ENCODE results near the gene LUC7L3.

Gene LUC7L3

DNA sequence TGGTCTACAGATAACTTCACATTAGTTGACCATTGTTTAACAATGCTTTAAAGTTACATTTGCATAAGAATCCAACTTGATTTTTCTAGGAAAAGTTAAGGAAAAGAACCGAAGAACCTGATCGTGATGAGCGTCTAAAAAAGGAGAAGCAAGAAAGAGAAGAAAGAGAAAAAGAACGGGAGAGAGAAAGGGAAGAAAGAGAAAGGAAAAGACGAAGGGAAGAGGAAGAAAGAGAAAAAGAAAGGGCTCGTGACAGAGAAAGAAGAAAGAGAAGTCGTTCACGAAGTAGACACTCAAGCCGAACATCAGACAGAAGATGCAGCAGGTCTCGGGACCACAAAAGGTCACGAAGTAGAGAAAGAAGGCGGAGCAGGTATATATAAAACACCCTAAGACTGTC, 26.2 kb downstream of the LUC7L3 start:
- H3K9ac ChIP-seq (ENCODE audit: low read depth, low read length): no peak overlapping the region
- H3K4me3 ChIP-seq (ENCODE audit: low read length): no peak overlapping the region

DNA sequence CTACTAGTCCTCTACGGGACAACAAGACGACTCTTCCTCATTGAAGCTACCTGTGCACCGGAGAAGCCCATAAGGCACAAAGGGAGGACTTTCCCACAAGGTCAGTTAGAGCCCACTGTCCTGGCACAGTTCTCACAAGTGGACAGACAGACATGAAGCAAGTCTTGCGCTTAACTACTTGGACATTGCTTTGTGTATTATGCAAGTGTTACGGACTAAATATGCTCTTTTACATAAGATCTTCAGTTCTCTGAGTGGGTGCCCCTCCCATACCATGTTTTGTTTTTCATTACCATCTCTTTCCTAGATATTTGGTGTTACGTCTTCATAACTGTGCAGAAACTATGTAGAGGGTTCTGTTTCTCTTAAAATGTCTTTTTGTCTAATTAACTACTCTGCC, 29.8 kb downstream of the LUC7L3 start:
- H3K4me3 ChIP-seq (ENCODE audit: low read length): no peak overlapping the region
- no peaks in the 10 kb centered on the region for H3K9me3 ChIP-seq (replicated peaks; ENCODE audit: low read length)
- no peak overlapping the region for H3K9ac ChIP-seq (ENCODE audit: low read depth, low read length)
- no peak overlapping the region for H3K4me2 ChIP-seq (ENCODE audit: low read length)
- no peaks in the 10 kb centered on the region for H3K27me3 ChIP-seq (ENCODE audit: control insufficient read depth, insufficient read depth, low read length)
- peaks cover 96% of the 10 kb centered on the region for H3K36me3 ChIP-seq (ENCODE audit: insufficient read depth, low read length)
- no peaks in the 10 kb centered on the region for H3K4me1 ChIP-seq (ENCODE audit: control insufficient read depth, insufficient read depth, low read length)

More for the DNA sequence above, 26.2 kb downstream of the LUC7L3 start:
- Histone ChIP-seq H3K27me3 (ENCODE audit: control insufficient read depth, insufficient read depth, low read length) (no peaks in the 10 kb centered on the region), H3K36me3 (ENCODE audit: insufficient read depth, low read length) (peaks cover 94% of the 10 kb centered on the region), H3K4me1 (ENCODE audit: control insufficient read depth, insufficient read depth, low read length) (no peaks in the 10 kb centered on the region), H3K9me3 (replicated peaks; ENCODE audit: low read length) (no peaks in the 10 kb centered on the region), H3K4me2 (ENCODE audit: low read length) (no peak overlapping the region)

- H3K4me3 ChIP-seq (ENCODE audit: low read length): no peak overlapping the region
- peaks cover 51% of the 10 kb centered on the region for H3K36me3 ChIP-seq (ENCODE audit: insufficient read depth, low read length)
Observed at GRCh38 chr17:50754521-50754920, 35.1 kb downstream of the LUC7L3 start.

DNA sequence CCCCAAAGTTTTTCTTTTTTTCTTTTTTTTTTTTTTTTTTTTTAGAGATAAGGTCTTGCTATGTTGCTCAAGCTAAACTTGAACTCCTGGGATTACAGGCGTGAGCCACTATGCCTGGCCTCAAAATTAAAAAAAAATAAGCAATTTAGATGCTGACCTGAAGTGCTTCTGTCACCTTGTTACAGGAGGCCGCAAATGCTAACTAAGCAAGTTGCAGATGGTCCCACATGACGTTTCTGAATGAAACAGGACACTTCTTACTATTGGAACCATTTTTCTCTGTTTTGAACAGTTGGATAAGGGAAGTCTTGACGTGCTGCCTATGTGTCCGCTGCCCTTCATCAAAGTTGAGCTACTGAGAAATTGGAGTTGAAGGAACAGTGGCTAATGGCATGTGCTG, 39.1 kb downstream of the LUC7L3 start:
- no peak overlapping the region for H3K9ac ChIP-seq (ENCODE audit: low read depth, low read length)
- H3K36me3 ChIP-seq (ENCODE audit: insufficient read depth, low read length): peaks cover 12% of the 10 kb centered on the region
- H3K4me2 ChIP-seq (ENCODE audit: low read length): no peak overlapping the region
- no peaks in the 10 kb centered on the region for H3K27me3 ChIP-seq (ENCODE audit: control insufficient read depth, insufficient read depth, low read length)
- H3K4me3 ChIP-seq (ENCODE audit: low read length): no peak overlapping the region
- H3K9me3 ChIP-seq (replicated peaks; ENCODE audit: low read length): no peaks in the 10 kb centered on the region
- H3K4me1 ChIP-seq (ENCODE audit: control insufficient read depth, insufficient read depth, low read length): no peaks in the 10 kb centered on the region

More at GRCh38 chr17:50754521-50754920, 35.1 kb downstream of the LUC7L3 start:
- Histone ChIP-seq H3K4me2 (ENCODE audit: low read length) (no peak overlapping the region), H3K27me3 (ENCODE audit: control insufficient read depth, insufficient read depth, low read length) (no peaks in the 10 kb centered on the region), H3K4me1 (ENCODE audit: control insufficient read depth, insufficient read depth, low read length) (no peaks in the 10 kb centered on the region), H3K9ac (ENCODE audit: low read depth, low read length) (no peak overlapping the region), H3K9me3 (replicated peaks; ENCODE audit: low read length) (no peaks in the 10 kb centered on the region)

DNA sequence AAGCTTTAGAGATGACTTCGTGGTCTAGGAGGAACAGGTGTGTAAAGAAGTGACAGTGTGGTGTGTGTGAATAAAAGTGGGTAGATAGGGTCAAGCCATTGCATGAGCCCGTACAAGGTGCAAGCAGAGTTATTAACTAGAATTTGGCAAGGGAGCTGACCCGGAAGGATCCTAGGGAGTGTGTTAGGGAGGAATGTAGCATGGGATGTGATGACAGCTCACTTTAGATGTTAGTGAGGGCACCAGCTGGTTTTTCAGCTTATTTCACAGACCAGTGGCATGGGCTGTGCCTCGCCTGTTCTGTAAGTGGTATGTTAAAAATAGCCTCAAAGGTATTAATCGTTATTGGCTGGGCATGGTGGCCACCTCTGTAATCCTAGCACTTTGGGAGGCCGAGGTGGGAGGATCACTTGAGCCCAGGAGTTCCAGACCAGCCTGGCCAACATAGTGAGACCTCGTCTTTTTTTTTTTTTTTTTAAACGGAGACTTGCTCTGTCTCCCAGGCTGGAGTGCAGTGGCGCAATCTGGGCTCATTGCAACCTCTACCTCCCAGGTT, 39.7 kb downstream of the LUC7L3 start:
- Histone ChIP-seq H3K4me2 (ENCODE audit: low read length) (no peak overlapping the region), H3K4me3 (ENCODE audit: low read length) (no peak overlapping the region)

DNA sequence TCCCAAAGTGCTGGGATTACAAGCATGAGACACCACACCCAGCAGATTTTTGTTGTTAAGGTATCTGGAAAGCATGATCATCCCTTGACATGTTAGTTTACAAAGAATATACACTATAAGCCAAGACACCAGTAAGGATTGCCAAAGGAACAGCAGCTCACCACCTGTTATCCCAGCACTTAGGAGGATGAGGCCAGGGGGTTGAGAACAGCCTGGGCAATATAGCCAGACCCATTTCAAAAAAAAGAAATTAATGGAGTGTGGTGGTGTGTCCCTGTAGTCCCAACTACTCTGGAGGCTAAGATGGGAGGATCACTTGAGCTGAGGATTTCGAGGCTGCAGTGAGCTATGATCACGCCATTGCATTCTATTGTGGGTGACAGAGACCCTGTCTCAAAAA, 42.8 kb downstream of the LUC7L3 start:
- Histone ChIP-seq H3K9ac (ENCODE audit: low read depth, low read length) (no peak overlapping the region), H3K4me3 (ENCODE audit: low read length) (no peak overlapping the region), H3K4me2 (ENCODE audit: low read length) (no peak overlapping the region), H3K36me3 (ENCODE audit: insufficient read depth, low read length) (no peaks in the 10 kb centered on the region), H3K27me3 (ENCODE audit: control insufficient read depth, insufficient read depth, low read length) (no peaks in the 10 kb centered on the region), H3K9me3 (replicated peaks; ENCODE audit: low read length) (no peaks in the 10 kb centered on the region), H3K4me1 (ENCODE audit: control insufficient read depth, insufficient read depth, low read length) (no peaks in the 10 kb centered on the region)

More for the DNA sequence above, 39.7 kb downstream of the LUC7L3 start:
- Histone ChIP-seq H3K9ac (ENCODE audit: low read depth, low read length) (no peak overlapping the region), H3K9me3 (replicated peaks; ENCODE audit: low read length) (no peaks in the 10 kb centered on the region), H3K4me1 (ENCODE audit: control insufficient read depth, insufficient read depth, low read length) (no peaks in the 10 kb centered on the region), H3K36me3 (ENCODE audit: insufficient read depth, low read length) (peaks cover 7% of the 10 kb centered on the region), H3K27me3 (ENCODE audit: control insufficient read depth, insufficient read depth, low read length) (no peaks in the 10 kb centered on the region)

DNA sequence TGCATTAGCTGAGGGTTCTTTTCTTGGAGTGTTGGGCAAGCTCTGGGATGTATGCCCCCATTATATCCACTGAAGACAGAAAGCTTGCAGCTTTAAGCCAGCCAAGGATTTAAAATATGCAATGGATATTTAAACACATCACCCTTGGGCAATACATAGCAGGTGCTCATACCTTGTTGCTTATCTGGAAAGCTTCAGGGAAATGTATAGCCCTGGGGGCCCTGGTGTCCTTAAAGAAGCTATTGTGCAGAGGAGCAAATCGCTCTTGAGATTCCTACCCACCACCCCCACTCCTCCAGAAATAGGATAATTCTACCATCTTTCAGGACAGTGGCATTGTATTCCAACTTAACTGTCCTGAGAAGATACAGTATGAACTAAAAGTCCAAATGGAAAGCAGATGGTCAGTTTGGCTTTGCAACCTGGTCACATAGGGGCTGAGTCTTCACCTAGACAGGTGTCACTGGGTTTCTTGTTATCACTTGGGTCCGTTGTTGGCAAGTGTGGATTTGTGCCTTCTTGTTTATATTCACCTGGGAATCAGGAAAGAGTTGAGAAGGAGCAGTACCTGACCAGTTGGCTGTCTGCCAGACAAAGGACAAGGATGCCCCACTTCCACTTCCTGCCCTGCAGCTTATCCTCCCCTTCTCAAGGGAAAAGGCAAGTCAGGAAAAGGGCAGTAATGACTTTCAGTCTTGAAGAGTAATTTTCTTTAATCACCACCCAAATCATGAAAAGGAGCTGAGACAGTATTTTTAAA, 44.5 kb downstream of the LUC7L3 start:
- H3K27me3 ChIP-seq (ENCODE audit: control insufficient read depth, insufficient read depth, low read length): peaks cover 5% of the 10 kb centered on the region
- H3K4me2 ChIP-seq (ENCODE audit: low read length): no peak overlapping the region
- no peak overlapping the region for H3K9ac ChIP-seq (ENCODE audit: low read depth, low read length)
- no peaks in the 10 kb centered on the region for H3K4me1 ChIP-seq (ENCODE audit: control insufficient read depth, insufficient read depth, low read length)
- no peak overlapping the region for H3K4me3 ChIP-seq (ENCODE audit: low read length)
- no peaks in the 10 kb centered on the region for H3K9me3 ChIP-seq (replicated peaks; ENCODE audit: low read length)
- no peaks in the 10 kb centered on the region for H3K36me3 ChIP-seq (ENCODE audit: insufficient read depth, low read length)

GRCh38 chr17:50764734-50765149, 45.3 kb downstream of the LUC7L3 start:
- no peak overlapping the region for H3K4me2 ChIP-seq (ENCODE audit: low read length)
- H3K27me3 ChIP-seq (ENCODE audit: control insufficient read depth, insufficient read depth, low read length): peaks cover 5% of the 10 kb centered on the region
- H3K9ac ChIP-seq (ENCODE audit: low read depth, low read length): no peak overlapping the region
- H3K4me3 ChIP-seq (ENCODE audit: low read length): no peak overlapping the region
- H3K36me3 ChIP-seq (ENCODE audit: insufficient read depth, low read length): no peaks in the 10 kb centered on the region
- H3K9me3 ChIP-seq (replicated peaks; ENCODE audit: low read length): no peaks in the 10 kb centered on the region
- no peaks in the 10 kb centered on the region for H3K4me1 ChIP-seq (ENCODE audit: control insufficient read depth, insufficient read depth, low read length)

DNA sequence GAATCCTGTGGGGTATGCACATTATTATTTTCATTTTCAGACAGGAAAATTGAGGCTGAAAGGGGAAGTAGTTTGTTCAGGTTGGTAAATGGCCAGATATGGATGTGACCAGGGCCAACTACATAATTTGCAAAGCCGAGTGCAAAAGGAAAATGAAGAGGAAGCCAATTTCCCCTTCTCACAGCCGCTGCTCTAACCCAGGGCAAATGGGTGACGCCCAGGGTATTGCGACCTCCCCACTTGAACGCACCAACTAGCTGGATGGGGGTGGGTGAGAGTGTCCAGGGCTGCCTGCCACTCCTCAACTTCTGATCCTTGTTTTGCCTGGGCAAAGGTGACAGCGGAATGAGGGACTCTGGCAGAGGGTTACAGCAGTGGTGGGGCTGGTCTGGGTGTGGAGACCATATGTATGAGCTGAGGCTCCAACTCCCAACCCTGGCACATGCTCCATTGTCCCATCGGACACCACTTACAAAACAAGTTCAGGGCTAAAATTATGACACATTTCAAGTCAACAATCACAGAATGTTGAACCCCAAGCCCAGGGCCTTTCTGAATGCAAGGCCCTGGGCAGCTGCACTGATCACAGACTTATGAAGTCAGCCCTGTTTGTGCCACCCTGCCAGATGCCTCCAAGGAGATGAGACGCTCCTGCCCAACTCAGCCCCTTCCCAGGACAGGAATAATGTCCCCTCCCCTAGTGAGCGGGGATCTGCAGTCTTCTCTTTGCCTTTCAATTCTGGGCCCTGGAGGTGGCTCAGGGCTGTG, 46.2 kb downstream of the LUC7L3 start:
- H3K4me3 ChIP-seq (ENCODE audit: low read length): no peak overlapping the region
- no peaks in the 10 kb centered on the region for H3K9me3 ChIP-seq (replicated peaks; ENCODE audit: low read length)
- H3K9ac ChIP-seq (ENCODE audit: low read depth, low read length): no peak overlapping the region
- H3K36me3 ChIP-seq (ENCODE audit: insufficient read depth, low read length): no peaks in the 10 kb centered on the region
- peaks cover 8% of the 10 kb centered on the region for H3K27me3 ChIP-seq (ENCODE audit: control insufficient read depth, insufficient read depth, low read length)
- no peaks in the 10 kb centered on the region for H3K4me1 ChIP-seq (ENCODE audit: control insufficient read depth, insufficient read depth, low read length)
- no peak overlapping the region for H3K4me2 ChIP-seq (ENCODE audit: low read length)

GRCh38 chr17:50766222-50767023, 47.0 kb downstream of the LUC7L3 start:
- Histone ChIP-seq H3K9me3 (replicated peaks; ENCODE audit: low read length) (no peaks in the 10 kb centered on the region), H3K4me3 (ENCODE audit: low read length) (no peak overlapping the region), H3K4me1 (ENCODE audit: control insufficient read depth, insufficient read depth, low read length) (no peaks in the 10 kb centered on the region), H3K4me2 (ENCODE audit: low read length) (no peak overlapping the region), H3K36me3 (ENCODE audit: insufficient read depth, low read length) (no peaks in the 10 kb centered on the region), H3K27me3 (ENCODE audit: control insufficient read depth, insufficient read depth, low read length) (peaks cover 8% of the 10 kb centered on the region), H3K9ac (ENCODE audit: low read depth, low read length) (no peak overlapping the region)

GRCh38 chr17:50767030-50767429, 47.6 kb downstream of the LUC7L3 start:
- H3K36me3 ChIP-seq (ENCODE audit: insufficient read depth, low read length): no peaks in the 10 kb centered on the region
- H3K9me3 ChIP-seq (replicated peaks; ENCODE audit: low read length): no peaks in the 10 kb centered on the region
- H3K9ac ChIP-seq (ENCODE audit: low read depth, low read length): no peak overlapping the region
- H3K4me2 ChIP-seq (ENCODE audit: low read length): no peak overlapping the region
- H3K4me3 ChIP-seq (ENCODE audit: low read length): no peak overlapping the region
- peaks cover 8% of the 10 kb centered on the region for H3K27me3 ChIP-seq (ENCODE audit: control insufficient read depth, insufficient read depth, low read length)
- no peaks in the 10 kb centered on the region for H3K4me1 ChIP-seq (ENCODE audit: control insufficient read depth, insufficient read depth, low read length)

Measured in skeletal muscle satellite cell (primary cell).